Activated T-cell treated with anti-CD3 and anti-CD28 coated beads, Interleukin-2, amount 50 U/mL, for 4 hours (primary cell): Measurements from ENCODE around the gene IL17RE. TPM values are rescaled to one million over a fixed set of nuclear protein-coding genes. Genes with fewer than 3 reads are reported as not detected.
A peak's percentile ranks its signal among the peaks of the same experiment; 100 is the strongest.
"Not testable (repeated sequence)": the region's sequence is repeated elsewhere in the genome, so short reads cannot be mapped to it uniquely, and the experiment has no call there.

ENCODE experiments used
- ATAC-seq, 2 donors: fragments of 200-7000 bp; cut with Tn5 transposase; one replicate each; pipeline ENCODE4 v1.10.0; 2021
- DNase-seq: peaks from one replicate; pipeline ENCODE4 v3.0.0-alpha.2; 2020
- H3K27me3 Mint-ChIP-seq: one replicate; pipeline ENCODE4 v1.8.0; 2021; ENCODE audit warnings: low read depth, mixed read lengths
- H3K36me3 Mint-ChIP-seq: one replicate; pipeline ENCODE4 v1.8.0; 2022; ENCODE audit warnings: mixed read lengths; ENCODE audit not compliant: insufficient read depth
- H3K4me1 Mint-ChIP-seq: one replicate; pipeline ENCODE4 v1.8.0; 2021; ENCODE audit warnings: low read depth, mixed read lengths
- H3K4me3 Mint-ChIP-seq: one replicate; pipeline ENCODE4 v1.8.0; 2021; ENCODE audit warnings: mild to moderate bottlenecking, moderate library complexity, mixed read lengths
- H3K9me3 Mint-ChIP-seq: one replicate; pipeline ENCODE4 v1.8.0; 2021; ENCODE audit warnings: mixed read lengths
- total RNA-seq, 3 donors: library from RNA; stranded (reverse); gene quantifications; one replicate each; pipeline ENCODE4 v1.2.1, GENCODE V29; 2021

IL17RE gene
- total RNA-seq, 3 donors from 2014 or later = 0.47 to 0.73 (median 0.61) TPM

GRCh38 chr3:9870978-9871377 is 31.7 kb upstream of the IL17RE start:
- H3K4me3 Mint-ChIP-seq = no peak overlapping the region
- no peaks in the 10 kb centered on the region for H3K36me3 Mint-ChIP-seq
- DNase-seq = no peak
- no peaks in the 10 kb centered on the region for H3K27me3 Mint-ChIP-seq
- no peaks in the 10 kb centered on the region for H3K9me3 Mint-ChIP-seq
- ATAC-seq = no peak
- H3K4me1 Mint-ChIP-seq = no peaks in the 10 kb centered on the region

- DNase-seq, ATAC-seq, H3K4me3 Mint-ChIP-seq, H3K4me1 Mint-ChIP-seq, H3K9me3 Mint-ChIP-seq, H3K27me3 Mint-ChIP-seq, H3K36me3 Mint-ChIP-seq: not testable (repeated sequence)
Observed at GRCh38 chr3:9872067-9872466, 30.6 kb upstream of the IL17RE start.

- Mint-ChIP-seq H3K27me3 (no peaks in the 10 kb centered on the region), H3K36me3 (no peaks in the 10 kb centered on the region), H3K4me1 (no peaks in the 10 kb centered on the region), H3K4me3 (no peak overlapping the region), H3K9me3 (no peaks in the 10 kb centered on the region)
- ATAC-seq = no peak
- no peak for DNase-seq
Observed at GRCh38 chr3:9875448-9875847, 27.2 kb upstream of the IL17RE start.

- H3K4me1 Mint-ChIP-seq, ATAC-seq, H3K27me3 Mint-ChIP-seq, H3K4me3 Mint-ChIP-seq, H3K36me3 Mint-ChIP-seq, DNase-seq, H3K9me3 Mint-ChIP-seq: not testable (repeated sequence)
Observed at GRCh38 chr3:9876255-9876654, 26.4 kb upstream of the IL17RE start.

GRCh38 chr3:9876991-9877390 is 25.7 kb upstream of the IL17RE start:
- Mint-ChIP-seq H3K36me3 (no peaks in the 10 kb centered on the region), H3K9me3 (no peaks in the 10 kb centered on the region), H3K4me1 (no peaks in the 10 kb centered on the region), H3K27me3 (no peaks in the 10 kb centered on the region), H3K4me3 (no peak overlapping the region)
- DNase-seq (no peak), ATAC-seq (peak in 1 of 2 donors; percentile 34)

GRCh38 chr3:9878700-9879099 is 23.9 kb upstream of the IL17RE start:
- H3K4me3 Mint-ChIP-seq = no peak overlapping the region
- no peak for DNase-seq
- no peak for ATAC-seq
- H3K4me1 Mint-ChIP-seq = no peaks in the 10 kb centered on the region
- H3K36me3 Mint-ChIP-seq = no peaks in the 10 kb centered on the region
- H3K27me3 Mint-ChIP-seq = no peaks in the 10 kb centered on the region
- H3K9me3 Mint-ChIP-seq = no peaks in the 10 kb centered on the region

GRCh38 chr3:9879830-9880549 is 22.7 kb upstream of the IL17RE start, which contains the start of gene CIDEC:
Gene CIDEC (minus strand): TSS chr3:9880253. CDS start chr3:9878486, 1,767 bp downstream.
- Mint-ChIP-seq H3K4me1 (no peaks in the 10 kb centered on the region), H3K4me3 (no peak within 1 kb of the TSS), H3K36me3 (no peaks in the 10 kb centered on the region), H3K9me3 (no peaks in the 10 kb centered on the region), H3K27me3 (peaks cover 2% of the 10 kb centered on the region)
- ATAC-seq (no peak), DNase-seq (no peak)

- Mint-ChIP-seq H3K27me3 (peaks cover 2% of the 10 kb centered on the region), H3K4me3 (no peak overlapping the region), H3K9me3 (no peaks in the 10 kb centered on the region), H3K36me3 (no peaks in the 10 kb centered on the region), H3K4me1 (no peaks in the 10 kb centered on the region)
- ATAC-seq (no peak), DNase-seq (no peak)
Observed at GRCh38 chr3:9881441-9881840, 21.2 kb upstream of the IL17RE start.

- peaks cover 2% of the 10 kb centered on the region for H3K27me3 Mint-ChIP-seq
- DNase-seq = no peak
- H3K36me3 Mint-ChIP-seq = no peaks in the 10 kb centered on the region
- no peak overlapping the region for H3K4me3 Mint-ChIP-seq
- no peaks in the 10 kb centered on the region for H3K9me3 Mint-ChIP-seq
- ATAC-seq = no peak
- H3K4me1 Mint-ChIP-seq = no peaks in the 10 kb centered on the region
Observed at GRCh38 chr3:9883706-9884554, 18.7 kb upstream of the IL17RE start.

GRCh38 chr3:9884555-9885165 is 18.0 kb upstream of the IL17RE start:
- Mint-ChIP-seq H3K36me3 (no peaks in the 10 kb centered on the region), H3K27me3 (peaks cover 2% of the 10 kb centered on the region), H3K4me3 (no peak overlapping the region), H3K9me3 (no peaks in the 10 kb centered on the region), H3K4me1 (no peaks in the 10 kb centered on the region)
- DNase-seq (no peak), ATAC-seq (no peak)

GRCh38 chr3:9886328-9886727 is 16.3 kb upstream of the IL17RE start:
- Mint-ChIP-seq H3K9me3 (no peaks in the 10 kb centered on the region), H3K27me3 (peaks cover 2% of the 10 kb centered on the region), H3K4me3 (no peak overlapping the region), H3K36me3 (peaks cover 1% of the 10 kb centered on the region), H3K4me1 (peaks cover 1% of the 10 kb centered on the region)
- no peak for DNase-seq
- ATAC-seq = no peak

GRCh38 chr3:9887480-9887879 is 15.2 kb upstream of the IL17RE start:
- H3K9me3 Mint-ChIP-seq = no peaks in the 10 kb centered on the region
- ATAC-seq (no peak), DNase-seq (no peak)
- H3K27me3 Mint-ChIP-seq = peaks cover 2% of the 10 kb centered on the region
- H3K4me3 Mint-ChIP-seq = no peak overlapping the region
- H3K4me1 Mint-ChIP-seq = peaks cover 10% of the 10 kb centered on the region
- H3K36me3 Mint-ChIP-seq = peaks cover 7% of the 10 kb centered on the region

GRCh38 chr3:9888540-9888939 is 14.1 kb upstream of the IL17RE start:
- peaks cover 15% of the 10 kb centered on the region for H3K36me3 Mint-ChIP-seq
- peaks cover 19% of the 10 kb centered on the region for H3K4me1 Mint-ChIP-seq
- DNase-seq (no peak), ATAC-seq (no peak)
- H3K27me3 Mint-ChIP-seq = peaks cover 2% of the 10 kb centered on the region
- H3K9me3 Mint-ChIP-seq = no peaks in the 10 kb centered on the region
- H3K4me3 Mint-ChIP-seq = no peak overlapping the region

- no peak for ATAC-seq
- peak overlapping the region; percentile 98 for H3K4me3 Mint-ChIP-seq
- no peak for DNase-seq
- H3K36me3 Mint-ChIP-seq = peaks cover 19% of the 10 kb centered on the region
- H3K27me3 Mint-ChIP-seq = no peaks in the 10 kb centered on the region
- H3K4me1 Mint-ChIP-seq = peaks cover 27% of the 10 kb centered on the region
- H3K9me3 Mint-ChIP-seq = no peaks in the 10 kb centered on the region
Observed at GRCh38 chr3:9889405-9889804, 13.2 kb upstream of the IL17RE start.
